Measurements from ENCODE around the gene SIRT7.

DNA sequence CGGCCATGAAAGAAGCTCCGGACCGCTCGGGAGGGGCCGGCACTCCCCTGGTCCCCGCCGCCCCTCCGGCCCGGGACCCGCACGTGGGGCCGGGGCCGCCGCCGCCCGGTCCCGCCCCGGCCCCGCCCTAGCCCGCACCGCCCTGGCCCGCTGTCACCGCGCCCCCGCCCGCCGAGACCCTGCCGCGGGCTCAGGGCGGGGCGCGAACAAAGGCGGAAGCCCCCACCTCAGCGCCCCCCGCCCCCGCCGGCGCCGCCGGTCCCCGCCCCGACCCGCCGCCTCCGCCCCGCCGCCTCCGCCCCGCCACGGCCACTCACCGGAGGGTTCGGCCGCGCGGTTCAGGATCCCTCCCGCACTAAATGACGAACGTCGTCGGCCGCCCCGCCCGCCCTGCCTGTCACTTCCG, 47.0 kb downstream of the SIRT7 start, which contains the start of gene ARHGDIA:
- TF ChIP-seq MAX (IDR thresholded peaks at IDR 0.05; ENCODE audit: low read depth) (no peak), GABPA (IDR thresholded peaks at IDR 0.05; ENCODE audit: low read depth) (no peak; the same call in 1 of the 2 replicates), SIN3A (IDR thresholded peaks at IDR 0.05; ENCODE audit: borderline replicate concordance, low read depth, low read length) (no peak), CTCF (IDR thresholded peaks at IDR 0.05) (no peak), POLR2AphosphoS5 (IDR thresholded peaks at IDR 0.05; ENCODE audit: low read depth, low read length) (no peak), JUND (IDR thresholded peaks at IDR 0.05) (no peak), YY1 (IDR thresholded peaks at IDR 0.05; ENCODE audit: low read depth) (no peak), RFX5 (IDR thresholded peaks at IDR 0.05; ENCODE audit: low read length) (no peak), TEAD4 (IDR thresholded peaks at IDR 0.05; ENCODE audit: borderline replicate concordance, insufficient read depth) (no peak), RAD21 (IDR thresholded peaks at IDR 0.05; ENCODE audit: low read length) (no peak)
- TF ChIP-seq, protein P1, sequence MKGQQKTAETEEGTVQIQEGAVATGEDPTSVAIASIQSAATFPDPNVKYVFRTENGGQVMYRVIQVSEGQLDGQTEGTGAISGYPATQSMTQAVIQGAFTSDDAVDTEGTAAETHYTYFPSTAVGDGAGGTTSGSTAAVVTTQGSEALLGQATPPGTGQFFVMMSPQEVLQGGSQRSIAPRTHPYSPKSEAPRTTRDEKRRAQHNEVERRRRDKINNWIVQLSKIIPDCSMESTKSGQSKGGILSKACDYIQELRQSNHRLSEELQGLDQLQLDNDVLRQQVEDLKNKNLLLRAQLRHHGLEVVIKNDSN (IDR thresholded peaks at IDR 0.05; ENCODE audit: borderline replicate concordance, low read depth), result no peak
